ENCODE data around the gene VPS13C.
"Not testable (repeated sequence)": the region's sequence is repeated elsewhere in the genome, so short reads cannot be mapped to it uniquely, and the experiment has no call there.

DNA sequence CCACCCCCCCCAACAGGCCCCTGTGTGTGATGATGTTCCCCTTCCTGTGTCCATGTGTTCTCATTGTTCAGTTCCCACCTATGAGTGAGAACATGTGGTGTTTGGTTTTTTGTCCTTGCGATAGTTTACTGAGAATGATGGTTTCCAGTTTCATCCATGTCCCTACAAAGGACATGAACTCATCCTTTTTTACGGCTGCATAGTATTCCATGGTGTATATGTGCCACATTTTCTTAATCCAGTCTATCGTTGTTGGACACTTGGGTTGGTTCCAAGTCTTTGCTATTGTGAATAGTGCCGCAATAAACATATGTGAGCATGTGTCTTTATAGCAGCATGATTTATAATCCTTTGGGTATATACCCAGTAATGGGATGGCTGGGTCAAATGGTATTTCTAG lies 12.0 kb downstream of the VPS13C start:
- TF ChIP-seq, protein P1, sequence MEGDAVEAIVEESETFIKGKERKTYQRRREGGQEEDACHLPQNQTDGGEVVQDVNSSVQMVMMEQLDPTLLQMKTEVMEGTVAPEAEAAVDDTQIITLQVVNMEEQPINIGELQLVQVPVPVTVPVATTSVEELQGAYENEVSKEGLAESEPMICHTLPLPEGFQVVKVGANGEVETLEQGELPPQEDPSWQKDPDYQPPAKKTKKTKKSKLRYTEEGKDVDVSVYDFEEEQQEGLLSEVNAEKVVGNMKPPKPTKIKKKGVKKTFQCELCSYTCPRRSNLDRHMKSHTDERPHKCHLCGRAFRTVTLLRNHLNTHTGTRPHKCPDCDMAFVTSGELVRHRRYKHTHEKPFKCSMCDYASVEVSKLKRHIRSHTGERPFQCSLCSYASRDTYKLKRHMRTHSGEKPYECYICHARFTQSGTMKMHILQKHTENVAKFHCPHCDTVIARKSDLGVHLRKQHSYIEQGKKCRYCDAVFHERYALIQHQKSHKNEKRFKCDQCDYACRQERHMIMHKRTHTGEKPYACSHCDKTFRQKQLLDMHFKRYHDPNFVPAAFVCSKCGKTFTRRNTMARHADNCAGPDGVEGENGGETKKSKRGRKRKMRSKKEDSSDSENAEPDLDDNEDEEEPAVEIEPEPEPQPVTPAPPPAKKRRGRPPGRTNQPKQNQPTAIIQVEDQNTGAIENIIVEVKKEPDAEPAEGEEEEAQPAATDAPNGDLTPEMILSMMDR (IDR thresholded peaks at IDR 0.05), result not testable (repeated sequence)
- TF ChIP-seq POLR2A (IDR thresholded peaks at IDR 0.05), result not testable (repeated sequence)
